Neural progenitor cell (in vitro differentiated cells): ENCODE data around the gene RHBDF1.

Experiments used
- EZH2 ChIP-seq: fragments of 200-600 bp; sonication (generic); IDR thresholded peaks from 2 replicates; pipeline ENCODE4 v1.6.1; 2017; ENCODE audit warnings: antibody characterized with exemption, mild to moderate bottlenecking, moderate library complexity
- TF ChIP-seq, protein P1 (sequence below): fragments of 200-600 bp; sonication (generic); IDR thresholded peaks from 2 replicates; pipeline ENCODE4 v1.5.1; 2017; ENCODE audit warnings: antibody characterized with exemption, mild to moderate bottlenecking

DNA sequence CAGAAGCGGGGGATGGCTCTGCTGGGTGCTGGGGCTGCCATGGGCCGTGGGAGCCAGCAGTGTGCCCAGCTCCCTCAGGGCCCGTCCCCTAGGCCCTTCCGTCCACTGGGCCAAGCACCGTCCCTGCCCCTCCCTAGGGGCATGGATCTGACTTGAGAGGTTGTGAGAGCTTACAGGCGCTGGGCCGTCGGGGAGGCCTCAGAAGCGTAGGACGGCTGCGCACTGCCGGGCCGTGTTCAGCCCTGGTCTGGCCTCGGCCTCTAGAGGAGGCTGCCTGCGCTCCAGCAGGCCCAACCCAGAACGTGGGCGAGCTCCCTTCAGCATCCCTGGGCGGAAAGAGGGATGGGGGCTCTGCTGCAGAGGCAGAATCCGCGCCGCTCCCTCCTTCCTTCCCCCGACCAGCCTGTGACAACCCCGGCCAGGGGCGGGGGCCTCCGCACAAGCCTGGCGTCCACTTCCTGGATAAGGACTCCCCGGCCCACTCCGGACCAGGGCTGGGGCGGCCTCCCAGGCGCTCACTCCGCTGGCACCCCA is 4.9 kb upstream of the RHBDF1 start:
- TF ChIP-seq EZH2: no peak
- TF ChIP-seq, protein P1, sequence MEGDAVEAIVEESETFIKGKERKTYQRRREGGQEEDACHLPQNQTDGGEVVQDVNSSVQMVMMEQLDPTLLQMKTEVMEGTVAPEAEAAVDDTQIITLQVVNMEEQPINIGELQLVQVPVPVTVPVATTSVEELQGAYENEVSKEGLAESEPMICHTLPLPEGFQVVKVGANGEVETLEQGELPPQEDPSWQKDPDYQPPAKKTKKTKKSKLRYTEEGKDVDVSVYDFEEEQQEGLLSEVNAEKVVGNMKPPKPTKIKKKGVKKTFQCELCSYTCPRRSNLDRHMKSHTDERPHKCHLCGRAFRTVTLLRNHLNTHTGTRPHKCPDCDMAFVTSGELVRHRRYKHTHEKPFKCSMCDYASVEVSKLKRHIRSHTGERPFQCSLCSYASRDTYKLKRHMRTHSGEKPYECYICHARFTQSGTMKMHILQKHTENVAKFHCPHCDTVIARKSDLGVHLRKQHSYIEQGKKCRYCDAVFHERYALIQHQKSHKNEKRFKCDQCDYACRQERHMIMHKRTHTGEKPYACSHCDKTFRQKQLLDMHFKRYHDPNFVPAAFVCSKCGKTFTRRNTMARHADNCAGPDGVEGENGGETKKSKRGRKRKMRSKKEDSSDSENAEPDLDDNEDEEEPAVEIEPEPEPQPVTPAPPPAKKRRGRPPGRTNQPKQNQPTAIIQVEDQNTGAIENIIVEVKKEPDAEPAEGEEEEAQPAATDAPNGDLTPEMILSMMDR: no peak
